GM19351 (cell line): ENCODE results near the gene KIAA0930.
"Not testable (repeated sequence)": the region's sequence is repeated elsewhere in the genome, so short reads cannot be mapped to it uniquely, and the experiment has no call there.

Source experiments
- ATAC-seq: cut with Tn5 transposase; IDR thresholded peaks from one replicate; pipeline ENCODE4 v1.9.1; 2021; ENCODE audit warnings: mild to moderate bottlenecking, moderate library complexity; ENCODE audit not compliant: unreplicated experiment

KIAA0930 gene

GRCh38 chr22:45240810-45241631 is at the start of gene KIAA0930:
Gene KIAA0930 (minus strand): TSS chr22:45240894. CDS start chr22:45240703, 191 bp downstream.
- ATAC-seq: peak; percentile 44

DNA sequence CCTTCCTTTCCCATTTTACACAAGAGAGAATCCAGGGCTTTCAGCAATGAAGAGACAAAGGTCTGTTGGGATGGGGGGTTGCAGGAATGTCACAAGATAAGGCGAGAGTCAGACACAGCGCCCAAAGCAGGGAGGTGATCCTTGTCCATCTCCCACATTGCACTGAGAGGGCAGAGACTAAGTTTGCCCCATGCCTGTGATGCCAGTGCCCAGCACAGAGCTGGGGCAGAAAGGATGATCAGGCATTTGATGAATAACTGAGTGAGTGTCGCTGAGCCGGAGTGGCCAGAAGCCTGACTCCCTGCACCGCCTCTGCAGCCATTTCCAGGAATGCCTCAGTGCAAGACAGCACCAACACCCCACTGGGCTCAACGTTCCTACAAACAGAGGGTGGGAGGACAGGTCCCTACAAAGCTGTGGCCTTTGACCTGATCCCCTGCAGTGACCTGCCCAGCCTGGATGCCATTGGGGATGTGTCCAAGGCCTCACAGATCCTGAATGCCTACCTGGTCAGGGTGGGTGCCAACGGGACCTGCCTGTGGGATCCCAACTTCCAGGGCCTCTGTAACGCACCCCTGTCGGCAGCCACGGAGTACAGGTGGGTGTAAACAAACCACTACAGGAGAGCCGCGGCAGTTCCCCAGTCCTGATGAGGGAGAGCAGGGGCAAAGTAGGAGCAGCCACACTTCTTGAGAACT is 46.3 kb upstream of the KIAA0930 start:
- ATAC-seq: no peak

DNA sequence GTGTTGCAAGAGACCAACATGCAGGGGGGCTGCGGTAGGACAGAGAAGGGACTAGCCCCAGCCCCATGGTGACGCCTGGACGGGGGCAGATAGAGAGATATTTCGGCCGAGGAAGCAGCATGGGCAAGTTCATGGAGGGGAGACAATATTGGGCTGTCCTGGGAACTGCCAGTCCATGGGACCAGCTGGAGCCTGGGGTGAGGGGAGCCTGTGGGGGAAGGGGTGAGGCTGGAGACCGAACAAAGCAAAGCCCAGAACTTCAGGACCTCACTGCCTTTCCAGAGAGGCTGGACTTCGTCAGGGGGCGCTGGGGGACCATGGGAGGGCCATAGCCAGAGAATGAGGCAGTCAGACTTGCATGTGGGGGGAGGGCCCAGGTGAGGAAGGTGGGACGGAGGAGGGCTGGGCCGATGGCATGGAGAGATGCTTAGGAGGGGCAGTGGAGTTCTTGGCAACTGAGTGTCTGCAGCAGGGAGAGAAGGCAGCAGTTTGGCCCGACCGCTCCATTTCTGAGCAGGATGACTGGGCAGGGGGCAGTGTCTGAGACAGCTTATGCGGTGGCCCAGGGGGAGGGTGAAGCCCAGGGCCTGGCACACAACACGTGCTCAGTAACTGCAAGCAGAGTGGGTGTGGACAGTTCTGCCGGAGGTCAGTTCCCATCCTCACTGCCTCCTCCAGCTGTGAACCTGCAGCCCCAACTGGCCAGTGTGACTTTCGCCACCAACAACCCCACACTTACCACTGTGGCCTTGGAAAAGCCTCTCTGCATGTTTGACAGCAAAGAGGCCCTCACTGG is 44.8 kb upstream of the KIAA0930 start:
- ATAC-seq: no peak

DNA sequence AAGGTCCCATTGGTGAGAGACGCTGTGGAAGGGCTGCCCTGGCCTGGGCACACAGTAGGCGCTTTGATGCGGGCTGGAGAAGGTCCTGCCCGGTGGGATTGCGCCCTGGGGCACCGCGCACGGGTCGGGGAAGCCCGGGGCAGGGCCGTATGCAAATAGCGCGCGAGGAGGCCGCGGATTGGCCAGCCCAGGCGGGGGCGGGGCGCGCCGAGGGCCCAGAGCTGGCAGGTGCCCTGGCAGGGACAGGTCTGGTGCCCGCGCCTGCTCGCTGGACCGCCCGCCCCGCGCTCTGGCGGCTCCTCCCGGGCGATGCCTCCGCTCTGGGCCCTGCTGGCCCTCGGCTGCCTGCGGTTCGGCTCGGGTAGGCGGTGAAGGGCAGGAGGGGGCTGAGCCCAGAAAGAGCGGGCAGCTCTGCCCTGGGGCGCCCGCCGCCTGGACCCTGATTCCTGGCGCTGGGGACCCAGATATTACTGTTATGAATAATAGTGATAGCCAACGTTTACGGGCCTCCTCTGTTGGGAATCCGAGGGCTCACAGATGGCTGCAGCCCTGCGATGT is 44.1 kb upstream of the KIAA0930 start, which contains the start of gene UPK3A:
UPK3A (plus strand) TSS at position 245 of the 558 bp plus-strand sequence; CDS start at position 310, 65 bp downstream.
- no peak for ATAC-seq

DNA sequence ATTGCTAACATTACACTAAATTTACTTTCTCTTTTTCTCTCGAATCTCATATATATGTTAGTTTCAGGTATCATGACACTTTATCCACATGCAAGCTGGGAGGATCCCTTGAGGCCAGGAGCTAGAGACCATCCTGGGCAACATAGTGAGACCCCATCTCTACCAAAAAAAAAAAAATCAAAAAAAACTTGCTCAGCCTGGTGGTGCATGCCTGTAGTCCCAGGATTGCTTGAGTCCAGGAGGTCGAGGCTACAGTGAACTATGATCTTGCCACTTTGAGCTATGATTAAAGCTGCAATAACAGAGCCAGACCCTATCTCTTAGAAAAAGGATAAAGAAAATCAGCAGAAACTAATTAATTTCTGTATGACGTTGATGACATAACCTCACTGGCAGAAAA is 40.3 kb upstream of the KIAA0930 start:
- no peak for ATAC-seq

GRCh38 chr22:45280587-45280980 is 39.9 kb upstream of the KIAA0930 start:
- no peak for ATAC-seq

DNA sequence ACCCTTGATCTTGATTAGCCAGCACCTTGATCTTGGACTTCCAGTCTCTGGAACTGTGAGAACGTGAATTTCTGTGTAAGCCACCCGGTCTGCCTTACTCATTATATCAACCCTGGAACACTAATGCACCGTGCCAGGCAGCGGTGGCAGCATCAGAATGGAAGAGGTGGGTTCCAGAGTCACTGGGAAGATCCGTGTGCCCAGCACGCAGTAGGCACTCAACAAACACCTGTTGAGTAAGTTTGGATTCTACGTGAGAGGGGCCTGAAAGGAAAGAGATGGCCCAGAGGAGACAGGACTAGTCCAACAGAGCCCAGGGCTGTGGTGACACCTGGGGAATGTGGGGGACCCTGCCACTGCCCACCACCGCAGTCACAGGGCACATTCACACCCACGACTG is 37.4 kb upstream of the KIAA0930 start:
- no peak for ATAC-seq

DNA sequence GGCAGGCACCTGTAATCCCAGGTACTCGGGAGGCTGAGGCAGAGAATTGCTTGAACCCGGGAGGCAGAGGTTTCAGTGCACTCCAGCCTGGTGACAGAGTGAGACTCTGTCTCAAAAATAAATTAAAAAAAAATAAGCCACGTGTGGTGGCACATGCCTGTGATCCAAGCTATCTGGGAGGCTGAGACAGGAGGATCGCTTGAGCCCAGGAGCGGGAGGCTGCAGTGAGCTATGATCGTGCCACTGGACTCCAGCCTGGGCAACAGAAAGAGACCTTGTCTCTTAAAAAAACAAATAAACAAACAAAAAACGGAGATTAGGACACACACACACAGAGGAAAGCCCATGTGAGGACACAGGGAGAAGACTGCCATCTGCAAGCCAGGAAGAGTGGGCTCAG is 37.0 kb upstream of the KIAA0930 start:
- not testable (repeated sequence) for ATAC-seq

DNA sequence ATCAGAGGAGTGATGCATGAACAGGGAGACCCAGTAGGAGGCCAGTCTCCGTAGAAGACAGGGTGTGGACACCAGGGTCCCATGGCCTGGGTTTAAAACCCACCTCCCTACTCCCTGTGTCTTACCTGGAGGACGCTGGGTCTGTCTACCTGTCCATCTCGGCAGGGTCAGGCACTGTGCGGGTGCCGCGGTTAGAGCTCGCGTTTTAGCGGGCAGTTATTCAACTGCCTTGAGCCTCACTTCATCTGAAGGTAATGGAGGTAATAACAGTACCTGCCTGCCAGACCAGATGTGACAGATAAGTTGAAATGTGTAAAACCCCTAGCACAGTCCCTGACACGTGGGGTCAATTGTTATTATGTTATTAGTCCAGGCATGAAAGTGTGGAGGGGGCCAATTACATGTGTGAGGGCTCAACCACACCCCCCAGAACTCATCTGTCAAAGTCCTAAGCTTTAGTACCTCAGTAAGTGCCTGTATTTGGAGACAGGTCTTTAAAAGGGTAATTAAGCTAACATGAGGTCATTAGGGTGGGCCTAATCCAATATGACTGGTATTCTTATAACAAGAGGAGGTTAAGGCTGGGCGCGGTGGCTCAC is 35.9 kb upstream of the KIAA0930 start:
- ATAC-seq: no peak

- no peak for ATAC-seq
Observed at GRCh38 chr22:45273452-45274075, 32.9 kb upstream of the KIAA0930 start.

- no peak for ATAC-seq
Observed at GRCh38 chr22:45272498-45272897, 31.8 kb upstream of the KIAA0930 start.

- no peak for ATAC-seq
Observed at GRCh38 chr22:45271667-45272201, 31.0 kb upstream of the KIAA0930 start.

DNA sequence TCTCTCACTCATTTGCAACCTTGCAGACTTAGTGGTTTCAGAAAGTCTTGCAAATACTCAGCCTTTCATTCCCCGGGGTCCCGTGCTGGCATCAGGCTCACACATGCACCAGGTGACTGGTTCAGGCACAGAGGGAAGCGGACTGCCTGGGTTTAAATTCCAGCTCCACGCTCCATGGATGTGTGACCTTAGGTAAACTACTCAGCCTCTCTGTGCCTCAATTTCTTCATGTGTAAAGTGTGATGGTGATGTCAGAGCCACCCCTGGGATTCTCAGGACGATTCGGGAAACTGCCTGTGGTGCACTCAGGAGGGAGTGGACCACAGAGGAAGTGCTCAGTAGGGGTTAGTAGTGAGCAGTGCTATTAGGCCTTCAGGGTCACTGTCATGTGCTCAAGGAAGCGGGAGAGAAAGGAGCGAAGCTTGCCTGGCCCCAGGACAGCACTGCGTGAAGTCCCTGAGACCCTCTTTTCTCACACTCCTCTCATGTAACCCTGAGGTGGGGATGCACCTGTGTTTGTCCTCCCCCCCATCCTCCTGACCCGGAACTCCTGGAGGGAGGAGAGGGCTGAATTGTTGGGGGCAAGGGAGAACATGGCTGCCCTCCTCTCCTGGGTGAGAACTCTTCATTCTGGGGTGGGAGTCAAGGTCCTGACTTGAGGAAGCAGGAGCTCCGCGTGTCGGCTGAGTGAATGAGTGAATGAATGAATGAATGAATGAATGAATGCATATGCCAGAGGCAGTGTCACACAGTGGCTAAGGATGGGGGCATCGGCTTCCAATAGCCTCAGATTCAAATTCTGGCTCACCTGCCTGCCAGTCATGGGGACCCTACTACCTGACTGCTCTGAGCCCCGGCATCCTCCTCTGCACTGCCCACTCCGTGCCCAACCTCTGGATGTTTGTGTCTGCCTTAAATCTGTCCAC is 29.7 kb upstream of the KIAA0930 start:
- no peak for ATAC-seq

GRCh38 chr22:45268958-45269844 is 28.5 kb upstream of the KIAA0930 start:
- no peak for ATAC-seq

GRCh38 chr22:45268167-45268957 is 27.7 kb upstream of the KIAA0930 start:
- no peak for ATAC-seq

GRCh38 chr22:45265535-45265934 is 24.8 kb upstream of the KIAA0930 start:
- no peak for ATAC-seq
